Pancreas (tissue), 10 donors: ENCODE results near the gene ERC1. TPM values are rescaled to one million over a fixed set of nuclear protein-coding genes. Genes with fewer than 3 reads are reported as not detected.

ENCODE experiments used
- ATAC-seq, 4 donors: fragments of 200-7000 bp; cut with Tn5 transposase; one replicate each; pipeline versions ENCODE4 v1.8.0 to v1.9.1; 2020; ENCODE audit warnings: mild to moderate bottlenecking in 4 of 4, moderate library complexity in 4 of 4
- DNase-seq, 6 donors: peaks; one replicate each; pipeline ENCODE4 v3.0.0-alpha.2; 2020
- FAIRE-seq: peaks from 2 replicates; lab custom pipeline; 2012; peaks lifted over from hg19 to GRCh38; lab: Jason Lieb, UNC
- H3K27ac ChIP-seq, 4 donors: fragments of 200-600 bp; sonication (generic); 1 replicate in 3 of 4; 2 replicates in 1 of 4; pipeline versions ENCODE4 v1.5.0 to v1.8.0; 2020
- H3K27me3 ChIP-seq, 4 donors: fragments of 200-600 bp; one replicate each; pipeline ENCODE4 v1.8.0; 2021
- H3K36me3 ChIP-seq, 3 donors: fragments of 200-600 bp; sonication (generic) in 1 of 3; one replicate each; pipeline versions ENCODE4 v1.5.0 to v1.8.0; 2020 to 2021
- H3K4me1 ChIP-seq, 3 donors: fragments of 200-600 bp; one replicate each; pipeline ENCODE4 v1.8.0; 2021
- H3K4me3 ChIP-seq, 4 donors: fragments of 200-600 bp; sonication (generic) in 2 of 4; one replicate each; pipeline versions ENCODE4 v1.5.0 to v1.8.0; 2020 to 2021
- H3K9me3 ChIP-seq, 4 donors: fragments of 200-600 bp; one replicate each; pipeline ENCODE4 v1.8.0; 2021
- WGBS, 2 donors: extraction: QIAGEN DNeasy Blood & Tissue Kit; methylation state at CpG; one replicate each; pipeline ENCODE4 v1.1.7; 2013; 5-methylcytosine and 5-hydroxymethylcytosine counted together
- intact Hi-C, 3 donors: fragments of 100-400 bp; cut with DNase I; formaldehyde crosslinking; loops; one replicate each; pipeline versions ENCODE4 v1.11.1 to v1.14.2; 2022
- polyA plus RNA-seq, 2 donors: library from polyadenylated mRNA; stranded (reverse); fragments of 200-250 nt; gene quantifications; one replicate each; pipeline ENCODE4 v1.2.3, GENCODE V29; 2013
- total RNA-seq, 6 donors: library from RNA; stranded (reverse); fragmentation: NEBNext Ultra II Directional in 4 of 6; extraction: Animal tissue kit (Norgen Biotek cat#: 25700) in 4 of 6; gene quantifications; one replicate each; pipeline versions ENCODE4 v1.2.1 to v1.2.4, GENCODE V29; 2021 to 2023
- TF ChIP-seq, protein P1 (sequence below), 4 donors: fragments of 200-600 bp; sonication (generic) in 3 of 4; IDR thresholded peaks; one replicate each; pipeline versions ENCODE4 v1.5.0 to v1.8.0; 2021; ENCODE audit warnings: antibody characterized with exemption in 4 of 4
- donor health status: healthy with polysubstance abuse.
- donor health status: DM: no; HTN: no; CAD: no; lungs with moderate emphysema.
- donor health status: DM: no; HTN: no; CAD: no.
- donor health status: control.
- donor health status: control.
- donor health status: Bipolar disorder and iron deficiency.
- donor health status: DM: yes; HTN: yes; CAD: no.
- donor health status: DM: no; HTN: no; CAD: no.
- donor health status: DM: no; HTN: no; CAD: no.
- donor health status: DM: yes; HTN: yes; CAD: no.

The ERC1 gene
- total and polyA plus RNA-seq, 8 donors = 4.1 to 41.4 (median 20.5) TPM

DNA sequence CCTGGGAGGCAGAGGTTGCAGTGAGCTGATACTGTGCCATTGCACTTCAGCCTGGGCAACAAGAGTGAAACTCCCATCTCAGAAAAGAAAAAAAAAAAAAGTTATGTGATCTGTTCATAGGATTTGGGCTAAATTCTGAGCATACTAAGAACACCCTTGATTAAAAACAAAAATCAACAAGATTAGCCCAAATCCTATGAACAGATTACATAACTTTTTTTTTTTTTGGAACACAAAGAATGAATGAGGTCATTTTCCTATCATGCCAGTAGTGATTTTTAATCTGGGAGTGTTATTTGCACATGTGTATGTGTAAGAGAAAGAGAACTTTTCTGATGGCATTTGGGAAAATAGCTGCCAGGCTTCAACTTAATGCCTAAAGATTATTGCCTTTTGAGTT lies 208.7 kb downstream of the ERC1 start:
- Histone ChIP-seq H3K4me1 (peaks cover 0 to 13% (median 9%) of the 10 kb centered on the region in 3 donors), H3K36me3 (no peaks in the 10 kb centered on the region), H3K4me3 (no peak overlapping the region), H3K27me3 (no peaks in the 10 kb centered on the region), H3K9me3 (no peaks in the 10 kb centered on the region), H3K27ac (no peak overlapping the region)
- DNase-seq = no peak
- peak; percentile 5 for FAIRE-seq
- TF ChIP-seq, protein P1, sequence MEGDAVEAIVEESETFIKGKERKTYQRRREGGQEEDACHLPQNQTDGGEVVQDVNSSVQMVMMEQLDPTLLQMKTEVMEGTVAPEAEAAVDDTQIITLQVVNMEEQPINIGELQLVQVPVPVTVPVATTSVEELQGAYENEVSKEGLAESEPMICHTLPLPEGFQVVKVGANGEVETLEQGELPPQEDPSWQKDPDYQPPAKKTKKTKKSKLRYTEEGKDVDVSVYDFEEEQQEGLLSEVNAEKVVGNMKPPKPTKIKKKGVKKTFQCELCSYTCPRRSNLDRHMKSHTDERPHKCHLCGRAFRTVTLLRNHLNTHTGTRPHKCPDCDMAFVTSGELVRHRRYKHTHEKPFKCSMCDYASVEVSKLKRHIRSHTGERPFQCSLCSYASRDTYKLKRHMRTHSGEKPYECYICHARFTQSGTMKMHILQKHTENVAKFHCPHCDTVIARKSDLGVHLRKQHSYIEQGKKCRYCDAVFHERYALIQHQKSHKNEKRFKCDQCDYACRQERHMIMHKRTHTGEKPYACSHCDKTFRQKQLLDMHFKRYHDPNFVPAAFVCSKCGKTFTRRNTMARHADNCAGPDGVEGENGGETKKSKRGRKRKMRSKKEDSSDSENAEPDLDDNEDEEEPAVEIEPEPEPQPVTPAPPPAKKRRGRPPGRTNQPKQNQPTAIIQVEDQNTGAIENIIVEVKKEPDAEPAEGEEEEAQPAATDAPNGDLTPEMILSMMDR (IDR thresholded peaks at IDR 0.05) = no peak
- intact Hi-C loops = no loop called here
- peak; percentile 47 to 74 (median 66) for ATAC-seq

DNA sequence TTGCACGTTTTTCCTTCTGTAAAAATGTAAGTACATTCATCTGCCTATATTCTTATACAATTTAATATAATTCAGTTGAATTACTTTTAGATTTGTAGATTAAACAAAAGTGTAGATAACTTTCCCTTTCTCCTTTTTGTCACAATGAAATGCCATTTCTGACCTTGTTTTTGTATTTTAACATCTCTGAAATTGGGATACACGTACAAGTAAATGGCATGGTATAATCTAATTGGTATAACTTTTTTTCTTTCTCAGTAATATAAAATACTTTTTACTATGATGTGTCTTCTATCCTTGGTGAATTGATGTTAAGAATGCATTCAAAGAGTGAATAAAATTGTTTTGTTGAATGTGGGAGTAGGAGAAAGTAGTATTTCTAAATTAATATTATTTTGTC lies 210.0 kb downstream of the ERC1 start:
- Histone ChIP-seq H3K4me1 (peaks cover 0 to 18% (median 12%) of the 10 kb centered on the region in 3 donors), H3K27ac (no peak overlapping the region), H3K27me3 (no peaks in the 10 kb centered on the region), H3K4me3 (no peak overlapping the region), H3K36me3 (no peaks in the 10 kb centered on the region), H3K9me3 (no peaks in the 10 kb centered on the region)
- ATAC-seq = no peak
- DNase-seq = no peak
- WGBS, 2 donors = 84 to 89% methylated on average over 2 of the region's 2 CpGs
- intact Hi-C loops = no loop called here
- peak; percentile 13 for FAIRE-seq
- TF ChIP-seq, protein P1 (IDR thresholded peaks at IDR 0.05) = no peak

- no peak for ATAC-seq
- no peak overlapping the region for H3K4me3 ChIP-seq
Observed at GRCh38 chr12:1201886-1202285, 210.9 kb downstream of the ERC1 start.

GRCh38 chr12:1203735-1204019 lies 212.7 kb downstream of the ERC1 start:
- no peak overlapping the region for H3K27ac ChIP-seq
- intact Hi-C loops = no loop called here
- H3K4me1 ChIP-seq = peaks cover 0 to 23% (median 22%) of the 10 kb centered on the region in 3 donors

More at GRCh38 chr12:1201886-1202285, 210.9 kb downstream of the ERC1 start:
- H3K36me3 ChIP-seq = no peaks in the 10 kb centered on the region
- intact Hi-C loops = no loop called here
- H3K27me3 ChIP-seq = no peaks in the 10 kb centered on the region
- TF ChIP-seq, protein P1 (IDR thresholded peaks at IDR 0.05) = no peak
- H3K4me1 ChIP-seq = peaks cover 0 to 23% (median 20%) of the 10 kb centered on the region in 3 donors
- FAIRE-seq (no peak), DNase-seq (no peak)
- H3K27ac ChIP-seq = no peak overlapping the region
- no peaks in the 10 kb centered on the region for H3K9me3 ChIP-seq
- WGBS, 2 donors = 99 to 100% methylated on average over 1 of the region's 1 CpG

DNA sequence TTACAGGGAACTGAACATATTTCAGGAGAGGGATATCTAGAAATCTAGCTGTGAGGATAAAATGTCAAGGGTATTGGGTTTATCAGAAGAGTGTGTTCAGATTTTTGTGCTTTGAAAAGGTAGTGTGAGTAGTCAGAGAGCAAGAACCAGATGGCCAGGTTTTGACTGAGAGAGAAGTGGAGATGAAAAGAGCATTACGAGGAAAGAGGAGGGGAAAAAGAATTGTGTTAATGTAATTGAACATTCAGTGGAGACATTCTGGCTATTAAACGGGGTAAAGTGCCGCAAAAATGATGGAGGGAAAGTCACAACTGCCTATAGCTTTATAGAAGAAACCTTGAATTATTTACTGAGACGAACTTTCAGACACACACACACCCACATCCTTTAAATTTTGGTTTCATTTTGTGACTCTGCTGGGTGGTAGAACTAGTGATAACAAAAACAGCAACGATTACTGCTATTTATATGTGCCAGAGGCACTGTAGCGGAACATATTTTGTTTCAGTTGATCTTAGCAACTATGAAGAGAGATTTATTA lies 213.6 kb downstream of the ERC1 start:
- FAIRE-seq = no peak
- H3K9me3 ChIP-seq = no peaks in the 10 kb centered on the region
- H3K27me3 ChIP-seq = no peaks in the 10 kb centered on the region
- ATAC-seq = peak in 3 of 4 donors; percentile 41 to 72 (median 44)
- H3K27ac ChIP-seq = peak overlapping the region in 2 of 4 donors; percentile 20 to 51
- DNase-seq = no peak
- TF ChIP-seq, protein P1 (IDR thresholded peaks at IDR 0.05) = no peak
- peak overlapping the region in 1 of 4 donors; percentile 17 for H3K4me3 ChIP-seq
- intact Hi-C loops = no loop called here
- H3K4me1 ChIP-seq = peaks cover 0 to 22% (median 18%) of the 10 kb centered on the region in 3 donors
- H3K36me3 ChIP-seq = no peaks in the 10 kb centered on the region
- 55 to 58% methylated on average over 6 of the region's 6 CpGs for WGBS, 2 donors

More at GRCh38 chr12:1203735-1204019, 212.7 kb downstream of the ERC1 start:
- H3K27me3 ChIP-seq = no peaks in the 10 kb centered on the region
- DNase-seq (no peak), ATAC-seq (no peak), FAIRE-seq (no peak)
- H3K9me3 ChIP-seq = no peaks in the 10 kb centered on the region
- TF ChIP-seq, protein P1 (IDR thresholded peaks at IDR 0.05) = no peak
- no peak overlapping the region for H3K4me3 ChIP-seq
- H3K36me3 ChIP-seq = no peaks in the 10 kb centered on the region
